ENCODE measurements around the gene TMEM255A. TPM values are rescaled to one million over a fixed set of nuclear protein-coding genes. Genes with fewer than 3 reads are reported as not detected.

TMEM255A gene
- total and polyA plus RNA-seq, 2 of the 4 experiments (the other 2 are of a cell fraction) = 0.03 TPM; not detected in 1

GRCh38 chrX:120334151-120334550 is 22.9 kb upstream of the TMEM255A start:
- intact Hi-C loops (cut with micrococcal nuclease) = no loop called here
- CTCF ChIA-PET = no interaction called here
- no CpG with 5 or more reads among the region's 2 CpGs for WGBS, 2 experiments (ENCODE audit: extremely low coverage in 2 of 2, insufficient read length in 1 of 2)

More at GRCh38 chrX:120334151-120334550, 22.9 kb upstream of the TMEM255A start:
- DNase-seq (no peak), ATAC-seq (ENCODE audit: low read depth) (no peak)
- no peak overlapping the region for H4K5ac ChIP-seq (ENCODE audit: low read depth, low read length)
- BruUV-seq (replicated peaks) = no TSS peak
- H3K36me3 ChIP-seq (ENCODE audit: control insufficient read depth, insufficient read depth, low read length) = no peaks in the 10 kb centered on the region
- no peaks in the 10 kb centered on the region for H3K9me1 ChIP-seq (ENCODE audit: insufficient read depth, low read length)
- H3K56ac ChIP-seq (ENCODE audit: extremely low read depth, insufficient read depth, low read length) = no peak overlapping the region
- no peak overlapping the region for H2BK15ac ChIP-seq (ENCODE audit: low read depth, low read length)
- H2BK120ac ChIP-seq (ENCODE audit: low read depth, low read length) = no peak overlapping the region
- POLR2A ChIA-PET (ENCODE audit: unreplicated experiment) = no interaction called here
- no peak overlapping the region for H3K9ac ChIP-seq (ENCODE audit: low read depth, low read length)
- no peak overlapping the region for H3K27ac ChIP-seq (ENCODE audit: insufficient read depth, low read length)
- H3K79me1 ChIP-seq (ENCODE audit: low read depth in 1 of 2, low read length in 2 of 2) = no peaks in the 10 kb centered on the region
- H3K18ac ChIP-seq (ENCODE audit: low read depth, low read length) = no peak overlapping the region
- H3K4me3 ChIP-seq (ENCODE audit: insufficient read depth, low read depth, low read length) = no peak overlapping the region
- no peak overlapping the region for H2AFZ ChIP-seq (replicated peaks; ENCODE audit: low read length, poor library complexity)
- H2AK5ac ChIP-seq (ENCODE audit: low read depth, low read length) = no peak overlapping the region
- no peaks in the 10 kb centered on the region for H3K4me1 ChIP-seq (ENCODE audit: control insufficient read depth, insufficient read depth, low read length)
- H3K27me3 ChIP-seq (ENCODE audit: control insufficient read depth, insufficient read depth, low read length) = no peaks in the 10 kb centered on the region
- no peak overlapping the region for H3K4me2 ChIP-seq (ENCODE audit: low read depth, low read length)
- dilution Hi-C loops (cut with HindIII; ENCODE audit: low sequenced_read_pairs, unreplicated experiment) (no loop called here), in situ Hi-C loops (cut with MboI; ENCODE audit: low sequenced_read_pairs) (no loop called here)
- no peaks in the 10 kb centered on the region for H4K20me1 ChIP-seq (ENCODE audit: insufficient read depth, low read length)
- H3K14ac ChIP-seq (replicated peaks; ENCODE audit: low read depth, low read length) = no peak overlapping the region
- H3K23ac ChIP-seq (ENCODE audit: low read depth, low read length) = no peak overlapping the region
- no peak overlapping the region for H2BK5ac ChIP-seq (ENCODE audit: low read depth, low read length, poor library complexity, severe bottlenecking)
- no peak overlapping the region for H4K8ac ChIP-seq (ENCODE audit: low read depth in 2 of 2, low read length in 2 of 2)
- H3K9me3 ChIP-seq (ENCODE audit: control insufficient read depth, insufficient read depth, low read length) = no peaks in the 10 kb centered on the region
- H4K91ac ChIP-seq (ENCODE audit: insufficient read depth, low read depth, low read length) = no peak overlapping the region
- no peak overlapping the region for H2BK20ac ChIP-seq (ENCODE audit: low read depth, low read length)
- TF ChIP-seq MAFK (IDR thresholded peaks at IDR 0.05; ENCODE audit: low read depth, low read length) (no peak), ELK1 (IDR thresholded peaks at IDR 0.05; ENCODE audit: borderline replicate concordance, low read depth, low read length) (no peak), FOS (IDR thresholded peaks at IDR 0.05; ENCODE audit: low read depth, low read length) (no peak), MXI1 (IDR thresholded peaks at IDR 0.05; ENCODE audit: borderline replicate concordance, low read depth, low read length) (no peak), MAZ (IDR thresholded peaks at IDR 0.05; ENCODE audit: borderline replicate concordance, low read depth, low read length) (no peak)
- no peak overlapping the region for H2AK9ac ChIP-seq (replicated peaks; ENCODE audit: low read depth, low read length, poor library complexity)
- no peak overlapping the region for H3K4ac ChIP-seq (ENCODE audit: low read depth, low read length)
